GM12878 (cell line): Measurements from ENCODE around the gene CENPO. TPM values are rescaled to one million over a fixed set of nuclear protein-coding genes. Genes with fewer than 3 reads are reported as not detected.
A peak's percentile ranks its signal among the peaks of the same experiment; 100 is the strongest.

ENCODE experiments used
- ATAC-seq: fragments of 200-7000 bp; cut with Tn5 transposase; 3 replicates; pipeline ENCODE4 v1.9.1; 2020; ENCODE audit warnings: mild to moderate bottlenecking, moderate library complexity
- BruUV-seq: library from RNA; stranded (reverse); fragments of 400-500 nt; replicated peaks from 2 replicates; lab custom pipeline; 2021; lab: Mats Ljungman, UMichigan
- CTCF ChIA-PET: fragments of 300-600 bp; sonication (Branson Sonifier 250); formaldehyde crosslinking; extraction: SDS; loops from one replicate; lab custom pipeline; 2021; ENCODE audit warnings: inconsistent platforms; lab: Yijun Ruan, JAX
- POLR2A ChIA-PET: fragments of 350-600 bp; formaldehyde crosslinking; extraction: SDS; loops from one replicate; lab custom pipeline; 2021; ENCODE audit warnings: inconsistent platforms; lab: Charles Lee
- RAD21 ChIA-PET: fragments of 300-600 bp; sonication (Branson Sonifier 250); formaldehyde crosslinking; loops from one replicate; lab custom pipeline; 2023; ENCODE audit warnings: antibody characterized with exemption; ENCODE audit not compliant: unreplicated experiment; lab: Charles Lee
- SMC1A ChIA-PET: fragments of 300-600 bp; sonication (Branson Sonifier 250); formaldehyde crosslinking; loops from one replicate; lab custom pipeline; 2023; ENCODE audit not compliant: unreplicated experiment, uncharacterized antibody; lab: Charles Lee
- DNase-seq: peaks from one replicate; pipeline ENCODE4 v3.0.0-alpha.2; 2011; ENCODE audit warnings: low read depth, low spot score
- FAIRE-seq: peaks from 3 replicates; lab custom pipeline; 2011; peaks lifted over from hg19 to GRCh38; lab: Jason Lieb, UNC
- H2AFZ ChIP-seq: 2 replicates; pipeline ENCODE4 v1.6.0; 2011; ENCODE audit warnings: low read depth, low read length, control low read depth; ENCODE audit not compliant: control insufficient read depth
- H3K27ac ChIP-seq: 2 replicates; pipeline ENCODE4 v1.5.1; 2011; ENCODE audit warnings: control low read depth; ENCODE audit not compliant: control insufficient read depth, insufficient read depth
- H3K27me3 ChIP-seq, 2 experiments: replicated peaks in 1 of 2; 2 replicates each; pipeline versions ENCODE4 v1.6.0 to v1.6.1; 2011; ENCODE audit warnings: low read length in 1 of 2; ENCODE audit not compliant: control insufficient read depth in 2 of 2, insufficient read depth in 2 of 2
- H3K36me3 ChIP-seq, 2 experiments: 2 replicates each; pipeline ENCODE4 v1.5.1; 2011; ENCODE audit warnings: low read length in 1 of 2; ENCODE audit not compliant: control insufficient read depth in 2 of 2, insufficient read depth in 2 of 2
- H3K4me1 ChIP-seq: 2 replicates; pipeline ENCODE4 v1.6.1; 2011; ENCODE audit warnings: mild to moderate bottlenecking, low read length, moderate library complexity, mixed read lengths; ENCODE audit not compliant: control insufficient read depth, insufficient read depth
- H3K4me2 ChIP-seq: 2 replicates; pipeline ENCODE4 v1.6.0; 2011; ENCODE audit warnings: control low read depth; ENCODE audit not compliant: control insufficient read depth, insufficient read depth
- H3K4me3 ChIP-seq: fragments of 200-600 bp; sonication (generic); 2 replicates; pipeline ENCODE4 v1.5.1; 2016
- H3K79me2 ChIP-seq: 2 replicates; pipeline ENCODE4 v1.6.0; 2011; ENCODE audit warnings: low read length; ENCODE audit not compliant: control insufficient read depth, insufficient read depth
- H3K9ac ChIP-seq: 2 replicates; pipeline ENCODE4 v1.8.0; 2011; ENCODE audit warnings: low read length, control low read depth, mixed read lengths; ENCODE audit not compliant: control insufficient read depth, insufficient read depth
- H3K9me3 ChIP-seq: replicated peaks from 3 replicates; pipeline ENCODE4 v1.5.1; 2011; ENCODE audit warnings: mild to moderate bottlenecking, low read length; ENCODE audit not compliant: control insufficient read depth, insufficient read depth
- H4K20me1 ChIP-seq: 2 replicates; pipeline ENCODE4 v1.6.0; 2011; ENCODE audit not compliant: control insufficient read depth, insufficient read depth
- BHLHE40 ChIP-seq, 2 experiments: fragments of 450-650 bp in 1 of 2; IDR thresholded peaks; 2 replicates each; pipeline ENCODE4 v1.6.1; 2011 to 2017; ENCODE audit warnings: low read depth in 2 of 2, borderline replicate concordance in 1 of 2, improper control_type of control experiment in 1 of 2, low read length in 1 of 2, mild to moderate bottlenecking in 1 of 2
- FOXM1 ChIP-seq: IDR thresholded peaks from 2 replicates; pipeline ENCODE4 v1.6.1; 2012; ENCODE audit warnings: low read depth, mild to moderate bottlenecking, inconsistent platforms, low read length, moderate library complexity
- HSF1 ChIP-seq: fragments of 150-350 bp; IDR thresholded peaks from 2 replicates; pipeline ENCODE4 v1.6.1; 2014; ENCODE audit warnings: mild to moderate bottlenecking, low read depth, low read length
- IRF4 ChIP-seq: IDR thresholded peaks from 2 replicates; pipeline ENCODE4 v1.6.1; 2011; ENCODE audit warnings: low read depth, low read length
- JUND ChIP-seq: IDR thresholded peaks from 2 replicates; pipeline ENCODE4 v1.6.1; 2012; ENCODE audit warnings: low read depth, mild to moderate bottlenecking, low read length, improper control_type of control experiment, moderate library complexity
- MYB ChIP-seq: fragments of 150-350 bp; IDR thresholded peaks from 2 replicates; pipeline ENCODE4 v1.6.1; 2014; ENCODE audit warnings: mild to moderate bottlenecking, low read depth, low read length, borderline replicate concordance
- RUNX3 ChIP-seq: IDR thresholded peaks from 2 replicates; pipeline ENCODE4 v1.6.1; 2012; ENCODE audit warnings: low read length, inconsistent platforms
- SMAD1 ChIP-seq: fragments of 450-650 bp; IDR thresholded peaks from 2 replicates; pipeline ENCODE4 v1.6.1; 2018; ENCODE audit warnings: mild to moderate bottlenecking, low read depth; ENCODE audit not compliant: partially characterized antibody
- SMAD5 ChIP-seq: IDR thresholded peaks from 2 replicates; pipeline ENCODE4 v1.6.1; 2016; ENCODE audit warnings: antibody characterized with exemption, low read depth
- TCF12 ChIP-seq: IDR thresholded peaks from 2 replicates; pipeline ENCODE4 v1.6.1; 2011; ENCODE audit warnings: low read depth, mild to moderate bottlenecking, low read length
- ZBED1 ChIP-seq: IDR thresholded peaks from 2 replicates; pipeline ENCODE4 v1.6.1; 2016; ENCODE audit warnings: borderline replicate concordance
- WGBS: methylation state at CpG from one replicate; pipeline ENCODE4 v1.1.6; 2016; ENCODE audit warnings: low lambda C conversion rate; ENCODE audit not compliant: insufficient replicate concordance, insufficient coverage; ENCODE audit errors: missing lambda C conversion rate; 5-methylcytosine and 5-hydroxymethylcytosine counted together
- in situ Hi-C: fragments of 300-500 bp; cut with MboI; formaldehyde crosslinking; loops from 9 replicates; pipeline ENCODE4 v1.14.3; 2018; ENCODE audit warnings: mixed read lengths
- intact Hi-C: fragments of 100-400 bp; cut with micrococcal nuclease; formaldehyde crosslinking; loops from one replicate; pipeline ENCODE4 v1.14.2; 2022; ENCODE audit not compliant: unreplicated experiment
- polyA plus RNA-seq, 11 experiments: library from polyadenylated mRNA; depleted of rRNA in 4 of 11; unstranded in 6 of 11; stranded (reverse) in 5 of 11; fragments of >200 nt; fragmentation: Nextera tagmentation in 4 of 11; fragmentation: Illumina TruSeq in 1 of 11; extraction: Ambion mirVana in 4 of 11; extraction: Trizol in 1 of 11; gene quantifications; 1 replicate in 1 of 11; 2 replicates in 10 of 11; pipeline versions ENCODE4 v1.2.1 to v1.2.3, GENCODE V29; 2011 to 2016; ENCODE audit warnings: inconsistent platforms in 2 of 11, missing spikeins in 2 of 11, low read depth in 1 of 11
- total RNA-seq, 4 experiments: library from RNA; depleted of rRNA in 3 of 4; stranded (reverse); fragments of >200 nt in 3 of 4; fragmentation: Illumina TruSeq in 1 of 4; extraction: Trizol in 1 of 4; gene quantifications; 2 replicates each; pipeline versions ENCODE4 v1.2.1 to v1.2.3, GENCODE V29; 2013 to 2021

The CENPO gene
- total and polyA plus RNA-seq, 10 of the 15 experiments (the other 5 are each of a cell fraction or from before 2014, with no cell fraction given), result 18.7 to 37.0 (median 31.4) TPM

- peak; percentile 27 for DNase-seq
- H3K4me2 ChIP-seq, result peak overlapping the region; percentile 51; the same call in 1 of the 2 replicates
- H3K79me2 ChIP-seq, result no peaks in the 10 kb centered on the region
- ChIA-PET SMC1A (interaction anchor here (0.7 to 1.5 kb wide), 2 partner anchors 8 to 291 kb away, joined by 3 to 5 read pairs; no protein-coding TSS in a partner anchor), RAD21 (interaction anchor here (0.7 kb wide), 2 partner anchors 10 to 343 kb away, joined by 3 to 4 read pairs; no protein-coding TSS in a partner anchor)
- FAIRE-seq, result peak; percentile 77
- H3K4me3 ChIP-seq, result no peak overlapping the region
- 3% methylated on average over 6 of the region's 6 CpGs for WGBS
- H2AFZ ChIP-seq, result peak overlapping the region; percentile 60
- peaks cover 5% of the 10 kb centered on the region; the same call in 2 of the 3 replicates for H3K9me3 ChIP-seq
- no peaks in the 10 kb centered on the region for H3K36me3 ChIP-seq
- TF ChIP-seq SMAD1, result no peak
- no peak for TF ChIP-seq TCF12
- no peak for TF ChIP-seq JUND
- no peak for TF ChIP-seq HSF1
- no peak for TF ChIP-seq FOXM1
- no peak for TF ChIP-seq IRF4
- TF ChIP-seq BHLHE40 (IDR thresholded peaks at IDR 0.05; ENCODE audit: borderline replicate concordance in 1 of 2, low read depth in 2 of 2, low read length in 1 of 2), result 0 out of 4 replicates have a peak, but pooled peaks of 1 of the 2 experiments have one; percentile 7
- peak; percentile 45 for TF ChIP-seq RUNX3
- no peak for TF ChIP-seq SMAD5
- TF ChIP-seq ZBED1, result no peak
- TF ChIP-seq MYB, result no peak
- TF ChIP-seq, all 136 proteins: peak for 2
- H3K9ac ChIP-seq, result no peak overlapping the region
- no peaks in the 10 kb centered on the region for H4K20me1 ChIP-seq
- in situ Hi-C loops, result no loop called here
- peak overlapping the region; percentile 68 for H3K27ac ChIP-seq
- ChIA-PET POLR2A (interaction anchor here (0.6 to 1.0 kb wide), 2 partner anchors 11 to 25 kb away, joined by 4 to 5 read pairs; no protein-coding TSS in a partner anchor), CTCF (interaction anchor here (0.6 kb wide), 1 partner anchor 8 kb away, joined by 3 read pairs; no protein-coding TSS in a partner anchor)
- no TSS peak for BruUV-seq
- peak; percentile 99 for ATAC-seq
- H3K27me3 ChIP-seq, result no peaks in the 10 kb centered on the region
- peaks cover 3% of the 10 kb centered on the region; the same call in 1 of the 2 replicates for H3K4me1 ChIP-seq
- intact Hi-C loops, result no loop called here
Measured at GRCh38 chr2:24785671-24786321, 7.4 kb upstream of the CENPO start.
